B cell (primary cell): ENCODE results near the gene INHBB. TPM values are rescaled to one million over a fixed set of nuclear protein-coding genes. Genes with fewer than 3 reads are reported as not detected.

Source experiments
- ATAC-seq: fragments of 200-7000 bp; cut with Tn5 transposase; one replicate; pipeline ENCODE4 v1.10.0; 2021; ENCODE audit warnings: low read depth, mild to moderate bottlenecking, moderate number of reproducible peaks, moderate library complexity
- CTCF ChIA-PET: fragments of 350-600 bp; sonication (Branson Sonifier 250); formaldehyde crosslinking; loops from one replicate; lab custom pipeline; 2021; ENCODE audit warnings: antibody characterized with exemption, inconsistent platforms; lab: Charles Lee
- POLR2A ChIA-PET: fragments of 350-600 bp; sonication (Branson Sonifier 250); formaldehyde crosslinking; loops from one replicate; lab custom pipeline; 2021; ENCODE audit warnings: antibody characterized with exemption; lab: Charles Lee
- DNase-seq: peaks from one replicate; pipeline ENCODE4 v3.0.0; 2013
- H2AFZ ChIP-seq: 2 replicates; pipeline ENCODE4 v1.6.1; 2012; ENCODE audit warnings: mild to moderate bottlenecking, low read depth, low read length; ENCODE audit not compliant: insufficient read depth, poor library complexity, severe bottlenecking
- H3K27ac ChIP-seq, 2 donors: 1 replicate in 1 of 2; 2 replicates in 1 of 2; pipeline ENCODE4 v1.5.1; 2012 to 2013; ENCODE audit warnings: low read length in 2 of 2, mild to moderate bottlenecking in 2 of 2, moderate library complexity in 1 of 2
- H3K27me3 ChIP-seq, 4 experiments: fragments of 200-600 bp in 1 of 4; sonication (generic) in 1 of 4; replicated peaks in 1 of 4; 1 replicate in 2 of 4; 2 replicates in 2 of 4; pipeline versions ENCODE4 v1.6.1 to v1.7.0; 2013 to 2016; ENCODE audit warnings: low read length in 3 of 4, mild to moderate bottlenecking in 2 of 4, mixed read lengths in 1 of 4, moderate library complexity in 1 of 4; ENCODE audit not compliant: insufficient read depth in 4 of 4, control insufficient read depth in 3 of 4; ENCODE audit errors: control extremely low read depth in 1 of 4
- H3K36me3 ChIP-seq, 2 experiments: replicated peaks in 1 of 2; 1 replicate in 1 of 2; 2 replicates in 1 of 2; pipeline versions ENCODE4 v1.6.1 to v1.7.1; 2013; ENCODE audit warnings: low read length in 1 of 2; ENCODE audit not compliant: insufficient read depth in 2 of 2, control insufficient read depth in 1 of 2; ENCODE audit errors: control extremely low read depth in 1 of 2, extremely low read depth in 1 of 2
- H3K4me1 ChIP-seq, 2 donors: fragments of 200-600 bp in 1 of 2; sonication (generic) in 1 of 2; 1 replicate in 1 of 2; 2 replicates in 1 of 2; pipeline versions ENCODE4 v1.5.1 to v1.6.1; 2013 to 2017; ENCODE audit warnings: low read length in 2 of 2; ENCODE audit not compliant: control insufficient read depth in 2 of 2, insufficient read depth in 2 of 2
- H3K4me2 ChIP-seq: replicated peaks from 2 replicates; pipeline ENCODE3; 2012; ENCODE audit warnings: mild to moderate bottlenecking, low read depth, low read length; ENCODE audit not compliant: poor library complexity, severe bottlenecking
- H3K4me3 ChIP-seq, 5 experiments: fragments of 200-600 bp in 1 of 5; sonication (generic) in 1 of 5; 1 replicate in 3 of 5; 2 replicates in 2 of 5; pipeline versions ENCODE4 v1.5.1 to v1.7.0; 2011 to 2016; ENCODE audit warnings: low read length in 4 of 5, mild to moderate bottlenecking in 4 of 5, low read depth in 2 of 5, control low read depth in 1 of 5, moderate library complexity in 1 of 5; ENCODE audit not compliant: insufficient read depth in 1 of 5; ENCODE audit errors: control extremely low read depth in 1 of 5, extremely low read depth in 1 of 5
- H3K79me2 ChIP-seq: fragments of 200-600 bp; sonication (generic); one replicate; pipeline ENCODE4 v1.6.0; 2016; ENCODE audit warnings: low read length; ENCODE audit not compliant: control insufficient read depth, insufficient read depth
- H3K9ac ChIP-seq: fragments of 200-600 bp; sonication (generic); 2 replicates; pipeline ENCODE4 v1.6.1; 2017; ENCODE audit warnings: mild to moderate bottlenecking, low read length, moderate library complexity
- H3K9me3 ChIP-seq, 3 donors: one replicate each; pipeline versions ENCODE4 v1.6.1 to v1.7.1; 2013; ENCODE audit warnings: low read length in 2 of 3; ENCODE audit not compliant: control insufficient read depth in 2 of 3, insufficient read depth in 1 of 3; ENCODE audit errors: control extremely low read depth in 1 of 3
- H4K20me1 ChIP-seq: 2 replicates; pipeline ENCODE4 v1.6.0; 2012; ENCODE audit warnings: mild to moderate bottlenecking, low read length; ENCODE audit not compliant: insufficient read depth, control insufficient read depth, poor library complexity, severe bottlenecking
- H3K27ac Mint-ChIP-seq: one replicate; pipeline ENCODE4 v1.8.0; 2021; ENCODE audit warnings: mixed read lengths
- H3K27me3 Mint-ChIP-seq: one replicate; pipeline ENCODE4 v1.8.0; 2021; ENCODE audit warnings: mixed read lengths
- H3K4me1 Mint-ChIP-seq: one replicate; pipeline ENCODE4 v1.8.0; 2021; ENCODE audit warnings: mixed read lengths
- H3K4me3 Mint-ChIP-seq: one replicate; pipeline ENCODE4 v1.8.0; 2021; ENCODE audit warnings: mixed read lengths
- H3K9me3 Mint-ChIP-seq: one replicate; pipeline ENCODE4 v1.8.0; 2022; ENCODE audit warnings: mixed read lengths; ENCODE audit not compliant: insufficient read depth
- CTCF ChIP-seq: fragments of 200-600 bp; IDR thresholded peaks from one replicate; pipeline ENCODE4 v1.8.0; 2022; ENCODE audit warnings: antibody characterized with exemption, mild to moderate bottlenecking
- EZH2 ChIP-seq: IDR thresholded peaks from 2 replicates; pipeline ENCODE4 v1.6.1; 2012; ENCODE audit warnings: borderline replicate concordance, low read depth, mild to moderate bottlenecking, moderate library complexity, low read length; ENCODE audit not compliant: insufficient read depth, poor library complexity, severe bottlenecking
- WGBS: methylation state at CpG from one replicate; pipeline ENCODE4 v1.1.5; 2013; ENCODE audit warnings: missing lambda C conversion rate; ENCODE audit not compliant: insufficient coverage; 5-methylcytosine and 5-hydroxymethylcytosine counted together
- intact Hi-C: fragments of 100-400 bp; cut with micrococcal nuclease; formaldehyde crosslinking; loops from one replicate; pipeline ENCODE4 v1.10.0; 2022
- polyA plus RNA-seq: library from polyadenylated mRNA; depleted of rRNA; stranded (reverse); fragments of >200 nt; gene quantifications from 2 replicates; pipeline ENCODE4 v1.2.3, GENCODE V29; 2012
- total RNA-seq, 2 donors: library from RNA; stranded (reverse); fragments of 120-200 nt in 1 of 2; gene quantifications; 1 replicate in 1 of 2; 2 replicates in 1 of 2; pipeline versions ENCODE4 v1.2.3 to v1.2.4, GENCODE V29; 2013 to 2022

The INHBB gene
- total and polyA plus RNA-seq, 2 donors (not counting 1 experiment from before 2014, with no cell fraction given) = 0.03 TPM; not detected in 1

- POLR2A ChIA-PET = no interaction called here
- Mint-ChIP-seq H3K27me3 (peaks cover 44% of the 10 kb centered on the region), H3K9me3 (no peaks in the 10 kb centered on the region), H3K4me3 (no peak overlapping the region), H3K27ac (no peak overlapping the region), H3K4me1 (peaks cover 11% of the 10 kb centered on the region)
- ATAC-seq (no peak), DNase-seq (no peak)
- CTCF ChIA-PET = no interaction called here
- Histone ChIP-seq H4K20me1 (no peaks in the 10 kb centered on the region), H3K9ac (no peak overlapping the region), H3K4me2 (no peak overlapping the region), H3K4me1 (peaks cover 15 to 19% of the 10 kb centered on the region in 2 donors), H3K27ac (no peak overlapping the region), H3K79me2 (no peaks in the 10 kb centered on the region), H3K9me3 (no peaks in the 10 kb centered on the region), H3K4me3 (no peak overlapping the region), H3K27me3 (peaks cover 0 to 44% (median 3%) of the 10 kb centered on the region in 4 experiments), H3K36me3 (no peaks in the 10 kb centered on the region), H2AFZ (no peak overlapping the region)
- TF ChIP-seq CTCF = no peak
- TF ChIP-seq EZH2 = no peak
- intact Hi-C loops = no loop called here
- 43% methylated on average over 27 of the region's 27 CpGs for WGBS
These were observed 3.0 kb downstream of the INHBB start for GRCh38 chr2:120348737-120349439.

- intact Hi-C loops = no loop called here
- ATAC-seq (no peak), DNase-seq (no peak)
- H3K27ac ChIP-seq = no peak overlapping the region
- 90% methylated on average over 31 of the region's 31 CpGs for WGBS
- H3K27me3 ChIP-seq = peaks cover 0 to 41% (median 2%) of the 10 kb centered on the region in 4 experiments
- H3K27ac Mint-ChIP-seq = no peak overlapping the region
- CTCF ChIA-PET = no interaction called here
- H3K4me3 Mint-ChIP-seq = no peak overlapping the region
- peaks cover 12 to 13% of the 10 kb centered on the region in 2 donors for H3K4me1 ChIP-seq
- no peaks in the 10 kb centered on the region for H3K79me2 ChIP-seq
- no peaks in the 10 kb centered on the region for H4K20me1 ChIP-seq
- peaks cover 13% of the 10 kb centered on the region for H3K4me1 Mint-ChIP-seq
- peaks cover 47% of the 10 kb centered on the region for H3K27me3 Mint-ChIP-seq
- no peak for TF ChIP-seq CTCF
- no peak for TF ChIP-seq EZH2
- H2AFZ ChIP-seq = no peak overlapping the region
- no peak overlapping the region for H3K4me3 ChIP-seq
- no peaks in the 10 kb centered on the region for H3K9me3 ChIP-seq
- H3K9me3 Mint-ChIP-seq = no peaks in the 10 kb centered on the region
- H3K9ac ChIP-seq = no peak overlapping the region
- H3K4me2 ChIP-seq = no peak overlapping the region
- POLR2A ChIA-PET = no interaction called here
- H3K36me3 ChIP-seq = no peaks in the 10 kb centered on the region
These were observed 3.5 kb downstream of the INHBB start for GRCh38 chr2:120349440-120349921.
